Gastrocnemius medialis (tissue), 4 donors: Measurements from ENCODE around the gene THRSP.

Experiments used
- POLR2A ChIP-seq, 2 donors: fragments of 450-650 bp; IDR thresholded peaks; one replicate each; pipeline ENCODE4 v1.6.1; 2017; ENCODE audit warnings: antibody characterized with exemption in 2 of 2, mild to moderate bottlenecking in 2 of 2, moderate library complexity in 2 of 2
- TF ChIP-seq, protein P1 (sequence below), 5 experiments: fragments of 450-650 bp in 3 of 5; fragments of 200-600 bp in 2 of 5; sonication (generic) in 2 of 5; IDR thresholded peaks in 4 of 5; conservative IDR thresholded peaks in 1 of 5; 1 replicate in 4 of 5; 2 replicates in 1 of 5; pipeline ENCODE4 v1.5.1; 2016 to 2019; ENCODE audit warnings: antibody characterized with exemption in 5 of 5, mild to moderate bottlenecking in 3 of 5, moderate library complexity in 3 of 5

DNA sequence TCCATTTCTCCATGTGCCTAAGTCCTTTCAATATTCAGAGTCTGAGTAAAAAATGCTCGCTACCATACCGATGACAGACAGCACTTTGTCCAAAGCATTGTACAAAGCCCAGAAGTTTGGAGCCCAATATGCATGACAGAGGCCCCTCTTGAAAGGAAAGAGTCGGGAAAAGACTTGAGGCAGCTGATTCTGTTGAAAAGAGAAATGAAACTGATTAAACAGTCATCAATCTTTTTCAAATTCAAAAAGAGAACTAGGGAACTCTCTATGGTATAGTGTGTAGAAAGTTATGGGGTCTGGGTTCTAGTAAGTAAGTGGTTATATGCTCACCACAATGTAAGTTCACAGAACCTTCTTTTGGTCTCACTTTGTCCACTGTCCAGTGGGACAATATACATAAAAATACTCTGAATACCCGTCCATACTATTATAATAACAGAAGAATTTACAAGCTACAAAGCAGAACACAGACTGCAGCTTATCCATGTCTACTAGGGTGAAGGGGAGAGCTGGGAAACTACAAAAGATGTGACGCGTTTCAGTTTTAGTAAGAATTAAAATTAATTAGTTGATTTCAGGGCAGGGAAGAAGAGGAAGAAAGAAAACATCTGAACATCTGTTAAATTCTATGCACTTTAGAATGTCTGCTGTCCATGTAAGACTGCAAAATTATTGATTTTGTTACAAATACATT lies 49.1 kb downstream of the THRSP start:
- TF ChIP-seq, protein P1, sequence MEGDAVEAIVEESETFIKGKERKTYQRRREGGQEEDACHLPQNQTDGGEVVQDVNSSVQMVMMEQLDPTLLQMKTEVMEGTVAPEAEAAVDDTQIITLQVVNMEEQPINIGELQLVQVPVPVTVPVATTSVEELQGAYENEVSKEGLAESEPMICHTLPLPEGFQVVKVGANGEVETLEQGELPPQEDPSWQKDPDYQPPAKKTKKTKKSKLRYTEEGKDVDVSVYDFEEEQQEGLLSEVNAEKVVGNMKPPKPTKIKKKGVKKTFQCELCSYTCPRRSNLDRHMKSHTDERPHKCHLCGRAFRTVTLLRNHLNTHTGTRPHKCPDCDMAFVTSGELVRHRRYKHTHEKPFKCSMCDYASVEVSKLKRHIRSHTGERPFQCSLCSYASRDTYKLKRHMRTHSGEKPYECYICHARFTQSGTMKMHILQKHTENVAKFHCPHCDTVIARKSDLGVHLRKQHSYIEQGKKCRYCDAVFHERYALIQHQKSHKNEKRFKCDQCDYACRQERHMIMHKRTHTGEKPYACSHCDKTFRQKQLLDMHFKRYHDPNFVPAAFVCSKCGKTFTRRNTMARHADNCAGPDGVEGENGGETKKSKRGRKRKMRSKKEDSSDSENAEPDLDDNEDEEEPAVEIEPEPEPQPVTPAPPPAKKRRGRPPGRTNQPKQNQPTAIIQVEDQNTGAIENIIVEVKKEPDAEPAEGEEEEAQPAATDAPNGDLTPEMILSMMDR (IDR thresholded peaks at IDR 0.05 in 4 of 5, conservative IDR thresholded peaks at IDR 0.05 in 1 of 5), result no peak
- no peak for TF ChIP-seq POLR2A (IDR thresholded peaks at IDR 0.05)
